PC-9 (cell line): ENCODE measurements around the gene SLC24A4. TPM values are rescaled to one million over a fixed set of nuclear protein-coding genes. Genes with fewer than 3 reads are reported as not detected.

Experiments used
- BruUV-seq: library from RNA; stranded (reverse); fragments of 400-500 nt; replicated peaks from 2 replicates; lab custom pipeline; 2021; lab: Mats Ljungman, UMichigan
- CTCF ChIA-PET: fragments of 300-600 bp; sonication (Branson Sonifier 250); formaldehyde crosslinking; loops from one replicate; lab custom pipeline; 2022; ENCODE audit warnings: antibody characterized with exemption; lab: Charles Lee
- POLR2A ChIA-PET: fragments of 300-600 bp; sonication (Branson Sonifier 250); formaldehyde crosslinking; loops from one replicate; lab custom pipeline; 2022; ENCODE audit warnings: antibody characterized with exemption; ENCODE audit not compliant: unreplicated experiment; lab: Charles Lee
- DNase-seq, 2 experiments: peaks; one replicate each; pipeline versions ENCODE4 v3.0.0 to v3.0.0-alpha.2; 2015 to 2022; ENCODE audit warnings: mixed read lengths in 1 of 2
- H2AFZ ChIP-seq: fragments of 200-600 bp; sonication (generic); 2 replicates; pipeline ENCODE4 v1.8.1; 2017; ENCODE audit warnings: antibody characterized with exemption
- H3F3A ChIP-seq: fragments of 200-600 bp; sonication (generic); 2 replicates; pipeline ENCODE4 v1.8.1; 2017; ENCODE audit warnings: antibody characterized with exemption, mild to moderate bottlenecking, low read depth; ENCODE audit not compliant: insufficient read depth
- H3K27ac ChIP-seq: fragments of 200-600 bp; sonication (generic); 2 replicates; pipeline ENCODE4 v1.6.1; 2016; ENCODE audit warnings: mixed run types
- H3K27me3 ChIP-seq: fragments of 200-600 bp; sonication (generic); 2 replicates; pipeline ENCODE4 v1.6.1; 2016; ENCODE audit warnings: low read depth, mixed run types; ENCODE audit not compliant: insufficient read depth
- H3K36me3 ChIP-seq: fragments of 200-600 bp; sonication (generic); 2 replicates; pipeline ENCODE4 v1.6.1; 2016; ENCODE audit warnings: low read depth, mixed run types
- H3K4me1 ChIP-seq: fragments of 200-600 bp; sonication (generic); replicated peaks from 2 replicates; pipeline ENCODE4 v1.6.1; 2016; ENCODE audit warnings: mixed run types; ENCODE audit not compliant: insufficient read depth
- H3K4me2 ChIP-seq: fragments of 200-600 bp; sonication (generic); 2 replicates; pipeline ENCODE4 v1.6.1; 2017; ENCODE audit warnings: mixed run types
- H3K4me3 ChIP-seq: fragments of 200-600 bp; sonication (generic); 2 replicates; pipeline ENCODE4 v1.6.1; 2016; ENCODE audit warnings: mixed run types
- H3K79me2 ChIP-seq: fragments of 200-600 bp; sonication (generic); 2 replicates; pipeline ENCODE4 v1.6.1; 2017; ENCODE audit warnings: low read depth, mixed run types
- H3K9me2 ChIP-seq: fragments of 200-600 bp; sonication (generic); 2 replicates; pipeline ENCODE4 v1.8.1; 2017; ENCODE audit warnings: mild to moderate bottlenecking; ENCODE audit not compliant: insufficient read depth
- H3K9me3 ChIP-seq: fragments of 200-600 bp; sonication (generic); 2 replicates; pipeline ENCODE4 v1.8.1; 2016; ENCODE audit warnings: low read depth; ENCODE audit not compliant: insufficient read depth
- H4K20me1 ChIP-seq: fragments of 200-600 bp; sonication (generic); 2 replicates; pipeline ENCODE4 v1.8.1; 2017; ENCODE audit not compliant: insufficient read depth
- CTCF ChIP-seq: fragments of 200-600 bp; sonication (generic); conservative IDR thresholded peaks from 2 replicates; pipeline ENCODE4 v1.6.1; 2017; ENCODE audit warnings: mixed run types, antibody characterized with exemption, mild to moderate bottlenecking, moderate library complexity
- EZH2 ChIP-seq: fragments of 200-600 bp; sonication (generic); IDR thresholded peaks from 2 replicates; pipeline ENCODE4 v1.8.0; 2017; ENCODE audit warnings: antibody characterized with exemption, low read depth
- intact Hi-C: fragments of 100-400 bp; cut with micrococcal nuclease; formaldehyde crosslinking; loops from one replicate; pipeline ENCODE4 v1.10.0; 2022; ENCODE audit not compliant: unreplicated experiment
- total RNA-seq: library from RNA; stranded (reverse); gene quantifications from 2 replicates; pipeline ENCODE4 v1.2.3, GENCODE V29; 2021

The SLC24A4 gene
- total RNA-seq, 1 experiment from 2014 or later: not detected

- no peaks in the 10 kb centered on the region for H3K27me3 ChIP-seq
- no peaks in the 10 kb centered on the region for H3K36me3 ChIP-seq
- H3K4me1 ChIP-seq: no peaks in the 10 kb centered on the region
- ChIA-PET POLR2A (no interaction called here), CTCF (no interaction called here)
- no peaks in the 10 kb centered on the region for H4K20me1 ChIP-seq
- no peak for TF ChIP-seq EZH2
- no peak for TF ChIP-seq CTCF
- no TSS peak for BruUV-seq
- H3K79me2 ChIP-seq: no peaks in the 10 kb centered on the region
- H3F3A ChIP-seq: no peaks in the 10 kb centered on the region
- intact Hi-C loops: no loop called here
- no peak overlapping the region for H3K4me2 ChIP-seq
- no peaks in the 10 kb centered on the region for H3K9me3 ChIP-seq
- H3K4me3 ChIP-seq: no peak overlapping the region
- H3K27ac ChIP-seq: no peak overlapping the region
- H3K9me2 ChIP-seq: no peaks in the 10 kb centered on the region
- no peak overlapping the region for H2AFZ ChIP-seq
- no peak for DNase-seq
Observed at GRCh38 chr14:92369097-92369496, 46.1 kb downstream of the SLC24A4 start.

GRCh38 chr14:92372230-92372629, 49.3 kb downstream of the SLC24A4 start:
- Histone ChIP-seq H2AFZ (no peak overlapping the region), H3K9me2 (no peaks in the 10 kb centered on the region), H3K4me2 (no peak overlapping the region), H3K79me2 (no peaks in the 10 kb centered on the region), H3K9me3 (no peaks in the 10 kb centered on the region; the same call in 1 of the 2 replicates), H4K20me1 (no peaks in the 10 kb centered on the region), H3K4me1 (no peaks in the 10 kb centered on the region), H3K4me3 (no peak overlapping the region), H3K36me3 (no peaks in the 10 kb centered on the region), H3K27me3 (no peaks in the 10 kb centered on the region), H3F3A (no peaks in the 10 kb centered on the region), H3K27ac (no peak overlapping the region)
- ChIA-PET POLR2A (no interaction called here), CTCF (no interaction called here)
- TF ChIP-seq EZH2 (no peak), CTCF (no peak)
- no TSS peak for BruUV-seq
- DNase-seq: no peak
- intact Hi-C loops: no loop called here

GRCh38 chr14:92373336-92373735, 50.4 kb downstream of the SLC24A4 start:
- Histone ChIP-seq H3K9me3 (no peaks in the 10 kb centered on the region; the same call in 1 of the 2 replicates), H4K20me1 (no peaks in the 10 kb centered on the region), H3K27ac (no peak overlapping the region), H3K4me2 (no peak overlapping the region), H3K4me1 (no peaks in the 10 kb centered on the region), H3K79me2 (no peaks in the 10 kb centered on the region), H3K36me3 (no peaks in the 10 kb centered on the region), H3F3A (no peaks in the 10 kb centered on the region), H2AFZ (no peak overlapping the region), H3K9me2 (no peaks in the 10 kb centered on the region), H3K4me3 (no peak overlapping the region), H3K27me3 (no peaks in the 10 kb centered on the region)
- intact Hi-C loops: no loop called here
- TF ChIP-seq CTCF: no peak
- TF ChIP-seq EZH2: no peak
- DNase-seq: no peak
- POLR2A ChIA-PET: no interaction called here
- CTCF ChIA-PET: no interaction called here
- BruUV-seq: no TSS peak
